ENCODE measurements around the gene FLII. TPM values are rescaled to one million over a fixed set of nuclear protein-coding genes. Genes with fewer than 3 reads are reported as not detected.

FLII gene
- total RNA-seq, 1 donor from 2014 or later, result 294 TPM

Other genes starting within 250 kb of the FLII start
- 31.5 TPM for gene ATPAF2, start 219.6 kb downstream of the FLII start, total RNA-seq
- gene GID4, start 219.3 kb downstream of the FLII start, total RNA-seq, result 17.9 TPM
- gene DRG2, start 170.8 kb downstream of the FLII start, total RNA-seq, result 17.8 TPM
- gene MYO15A, start 150.0 kb downstream of the FLII start, total RNA-seq, result 0.70 TPM
- gene ALKBH5, start 74.9 kb downstream of the FLII start, total RNA-seq, result 168 TPM
- gene LLGL1, start 33.1 kb downstream of the FLII start, total RNA-seq, result 9.6 TPM
- 28.0 TPM for gene MIEF2, start 1.9 kb upstream of the FLII start, total RNA-seq
- 14.1 TPM for gene TOP3A, start 56.3 kb upstream of the FLII start, total RNA-seq
- 9.9 TPM for gene SMCR8, start 56.6 kb upstream of the FLII start, total RNA-seq
- 2.3 TPM for gene SHMT1, start 104.8 kb upstream of the FLII start, total RNA-seq
- not detected for gene EVPLL, start 119.0 kb upstream of the FLII start, total RNA-seq
- gene LGALS9C, start 218.1 kb upstream of the FLII start, total RNA-seq, result not detected